ENCODE measurements around the gene MAP6.
A peak's percentile ranks its signal among the peaks of the same experiment; 100 is the strongest.

GRCh38 chr11:75706260-75706729 is 37.5 kb upstream of the MAP6 start:
- TF ChIP-seq CTCF (IDR thresholded peaks at IDR 0.05): peak; percentile 77 to 98 (median 91)
- TF ChIP-seq POLR2A (IDR thresholded peaks at IDR 0.05): no peak

All from adrenal gland (tissue), 5 donors.